Liver (tissue), 9 donors: Measurements from ENCODE around the gene ISM1. TPM values are rescaled to one million over a fixed set of nuclear protein-coding genes. Genes with fewer than 3 reads are reported as not detected.

Experiments
- DNase-seq: peaks from one replicate; pipeline ENCODE4 v3.0.0-alpha.2; 2017; ENCODE audit warnings: low spot score
- H3K27ac ChIP-seq, 2 donors: one replicate each; pipeline ENCODE4 v1.7.0; 2013; ENCODE audit warnings: inconsistent platforms in 2 of 2, low read length in 2 of 2, control low read depth in 1 of 2, low read depth in 1 of 2, mild to moderate bottlenecking in 1 of 2
- H3K27me3 ChIP-seq, 4 donors: one replicate each; pipeline versions ENCODE4 v1.6.1 to v1.7.0; 2013; ENCODE audit warnings: low read length in 3 of 4, inconsistent platforms in 1 of 4, mild to moderate bottlenecking in 1 of 4, moderate library complexity in 1 of 4; ENCODE audit not compliant: control insufficient read depth in 4 of 4, insufficient read depth in 4 of 4
- H3K36me3 ChIP-seq, 4 donors: one replicate each; pipeline versions ENCODE4 v1.6.1 to v1.7.0; 2013; ENCODE audit warnings: low read length in 3 of 4, mild to moderate bottlenecking in 3 of 4, low read depth in 1 of 4, moderate library complexity in 1 of 4; ENCODE audit not compliant: control insufficient read depth in 4 of 4, insufficient read depth in 3 of 4
- H3K4me1 ChIP-seq, 4 donors: one replicate each; pipeline versions ENCODE4 v1.6.1 to v1.7.0; 2013; ENCODE audit warnings: low read length in 3 of 4, mild to moderate bottlenecking in 3 of 4, moderate library complexity in 1 of 4; ENCODE audit not compliant: control insufficient read depth in 4 of 4, insufficient read depth in 4 of 4
- H3K4me3 ChIP-seq, 3 donors: one replicate each; pipeline versions ENCODE4 v1.6.1 to v1.7.0; 2013; ENCODE audit warnings: low read length in 3 of 3, control low read depth in 1 of 3, low read depth in 1 of 3, mild to moderate bottlenecking in 1 of 3
- H3K9ac ChIP-seq, 2 donors: one replicate each; pipeline ENCODE4 v1.7.0; 2013; ENCODE audit warnings: low read length in 2 of 2, mild to moderate bottlenecking in 2 of 2, moderate library complexity in 2 of 2, control low read depth in 1 of 2, low read depth in 1 of 2
- H3K9me3 ChIP-seq, 4 donors: one replicate each; pipeline versions ENCODE4 v1.6.1 to v1.7.0; 2013; ENCODE audit warnings: low read length in 3 of 4; ENCODE audit not compliant: control insufficient read depth in 4 of 4
- EGR1 ChIP-seq, 2 donors: IDR thresholded peaks; 2 replicates each; pipeline ENCODE4 v1.6.1; 2016 to 2018; ENCODE audit warnings: antibody characterized with exemption in 2 of 2, low read depth in 2 of 2
- GABPA ChIP-seq, 2 donors: IDR thresholded peaks in 1 of 2; conservative IDR thresholded peaks in 1 of 2; 2 replicates each; pipeline ENCODE4 v1.6.1; 2016; ENCODE audit warnings: antibody characterized with exemption in 2 of 2, mild to moderate bottlenecking in 1 of 2, moderate library complexity in 1 of 2
- HNF4G ChIP-seq: IDR thresholded peaks from 2 replicates; pipeline ENCODE4 v1.6.1; 2016; ENCODE audit warnings: antibody characterized with exemption
- JUND ChIP-seq, 2 donors: IDR thresholded peaks; 2 replicates each; pipeline ENCODE4 v1.6.1; 2016; ENCODE audit warnings: antibody characterized with exemption in 2 of 2
- NR2F2 ChIP-seq: IDR thresholded peaks from 2 replicates; pipeline ENCODE4 v1.6.1; 2016; ENCODE audit warnings: antibody characterized with exemption
- RAD21 ChIP-seq, 2 donors: IDR thresholded peaks; 2 replicates each; pipeline ENCODE4 v1.6.1; 2016; ENCODE audit warnings: antibody characterized with exemption in 2 of 2, mild to moderate bottlenecking in 2 of 2
- RXRA ChIP-seq, 2 donors: IDR thresholded peaks; 2 replicates each; pipeline ENCODE4 v1.6.1; 2017 to 2018; ENCODE audit warnings: antibody characterized with exemption in 2 of 2, mild to moderate bottlenecking in 1 of 2
- SP1 ChIP-seq: IDR thresholded peaks from 2 replicates; pipeline ENCODE4 v1.6.1; 2018; ENCODE audit warnings: antibody characterized with exemption, mild to moderate bottlenecking
- TAF1 ChIP-seq: conservative IDR thresholded peaks from 2 replicates; pipeline ENCODE4 v1.6.1; 2016; ENCODE audit warnings: antibody characterized with exemption, mild to moderate bottlenecking
- YY1 ChIP-seq: IDR thresholded peaks from 2 replicates; pipeline ENCODE4 v1.6.1; 2016; ENCODE audit warnings: antibody characterized with exemption, mild to moderate bottlenecking
- WGBS: extraction: QIAGEN DNeasy Blood & Tissue Kit; methylation state at CpG from one replicate; pipeline ENCODE4 v1.1.7; 2013; 5-methylcytosine and 5-hydroxymethylcytosine counted together
- polyA plus RNA-seq, 2 donors: library from polyadenylated mRNA; stranded (reverse) in 1 of 2; unstranded in 1 of 2; fragments of 200-250 nt in 1 of 2; fragments of >200 nt in 1 of 2; fragmentation: Nextera tagmentation in 1 of 2; extraction: Ambion mirVana in 1 of 2; gene quantifications; one replicate each; pipeline versions ENCODE4 v1.2.1 to v1.2.3, GENCODE V29; 2013 to 2015
- total RNA-seq, 2 donors: library from RNA; depleted of rRNA; stranded (reverse); fragments of >200 nt; gene quantifications; one replicate each; pipeline ENCODE4 v1.2.3, GENCODE V29; 2014
- TF ChIP-seq, protein P1 (sequence below): fragments of 150-350 bp; IDR thresholded peaks from 2 replicates; pipeline ENCODE4 v1.5.1; 2017; ENCODE audit warnings: improper control_type of control experiment, low read depth, low read length; ENCODE audit not compliant: missing input control
- TF ChIP-seq, protein P2 (sequence below): IDR thresholded peaks from 2 replicates; pipeline ENCODE4 v1.6.1; 2016; ENCODE audit warnings: antibody characterized with exemption
- TF ChIP-seq, protein P3 (sequence below): IDR thresholded peaks from 2 replicates; pipeline ENCODE4 v1.6.1; 2016; ENCODE audit warnings: antibody characterized with exemption
- TF ChIP-seq, protein P4 (sequence below): IDR thresholded peaks from 2 replicates; pipeline ENCODE4 v1.6.1; 2016; ENCODE audit warnings: antibody characterized with exemption, mild to moderate bottlenecking
- donor health status: healthy.
- donor health status: healthy.
- donor health status: healthy.
- donor health status: healthy.
- donor health status: healthy.

ISM1 gene
- total and polyA plus RNA-seq, 4 donors, result 0.82 to 6.4 (median 1.2) TPM; not detected in 1

DNA sequence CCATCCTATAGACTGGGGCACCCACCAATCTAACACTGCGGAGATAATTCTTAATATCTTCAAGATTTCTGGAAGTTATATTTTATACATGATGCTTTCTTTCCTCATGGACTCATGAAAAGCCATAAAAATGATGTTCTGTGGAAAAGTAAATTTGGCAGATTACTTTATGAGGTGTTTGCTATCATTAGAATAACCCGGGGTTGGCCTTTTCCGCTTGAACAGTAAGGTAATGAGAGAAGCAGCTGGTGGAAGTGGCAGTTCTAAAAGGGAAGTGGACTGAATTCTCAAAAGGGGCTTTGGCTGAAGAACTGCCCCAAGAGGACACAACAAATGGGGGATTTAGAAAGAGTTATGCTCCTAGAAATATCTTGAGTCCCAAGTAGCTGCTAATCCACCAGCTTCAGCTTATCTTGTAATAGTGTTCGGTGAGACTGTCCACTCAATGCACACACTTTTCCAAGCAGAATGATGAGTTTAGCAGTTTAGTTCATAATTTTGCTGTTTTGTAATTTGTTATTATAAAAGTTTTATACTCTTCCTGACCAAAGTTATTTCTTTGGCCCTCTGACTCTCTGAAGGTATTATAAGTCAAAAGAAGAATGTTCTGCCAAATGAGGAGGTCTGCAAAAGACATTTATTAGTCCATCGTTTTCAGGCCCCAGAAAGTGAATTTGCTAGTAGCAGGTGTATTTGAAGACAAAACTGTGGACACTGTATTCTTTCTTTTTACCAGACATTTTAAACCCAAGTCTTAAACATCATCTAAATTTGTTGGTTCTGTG is 2.9 kb downstream of the ISM1 start:
- Histone ChIP-seq H3K9me3 (no peaks in the 10 kb centered on the region), H3K4me3 (no peak overlapping the region), H3K27ac (no peak overlapping the region), H3K27me3 (no peaks in the 10 kb centered on the region), H3K9ac (no peak overlapping the region), H3K36me3 (no peaks in the 10 kb centered on the region), H3K4me1 (peaks cover 4 to 26% (median 18%) of the 10 kb centered on the region in 4 donors)
- TF ChIP-seq, protein P1, sequence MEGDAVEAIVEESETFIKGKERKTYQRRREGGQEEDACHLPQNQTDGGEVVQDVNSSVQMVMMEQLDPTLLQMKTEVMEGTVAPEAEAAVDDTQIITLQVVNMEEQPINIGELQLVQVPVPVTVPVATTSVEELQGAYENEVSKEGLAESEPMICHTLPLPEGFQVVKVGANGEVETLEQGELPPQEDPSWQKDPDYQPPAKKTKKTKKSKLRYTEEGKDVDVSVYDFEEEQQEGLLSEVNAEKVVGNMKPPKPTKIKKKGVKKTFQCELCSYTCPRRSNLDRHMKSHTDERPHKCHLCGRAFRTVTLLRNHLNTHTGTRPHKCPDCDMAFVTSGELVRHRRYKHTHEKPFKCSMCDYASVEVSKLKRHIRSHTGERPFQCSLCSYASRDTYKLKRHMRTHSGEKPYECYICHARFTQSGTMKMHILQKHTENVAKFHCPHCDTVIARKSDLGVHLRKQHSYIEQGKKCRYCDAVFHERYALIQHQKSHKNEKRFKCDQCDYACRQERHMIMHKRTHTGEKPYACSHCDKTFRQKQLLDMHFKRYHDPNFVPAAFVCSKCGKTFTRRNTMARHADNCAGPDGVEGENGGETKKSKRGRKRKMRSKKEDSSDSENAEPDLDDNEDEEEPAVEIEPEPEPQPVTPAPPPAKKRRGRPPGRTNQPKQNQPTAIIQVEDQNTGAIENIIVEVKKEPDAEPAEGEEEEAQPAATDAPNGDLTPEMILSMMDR, result no peak
- no peak for TF ChIP-seq HNF4G
- TF ChIP-seq GABPA (IDR thresholded peaks at IDR 0.05 in 1 of 2, conservative IDR thresholded peaks at IDR 0.05 in 1 of 2), result no peak
- TF ChIP-seq, protein P2, sequence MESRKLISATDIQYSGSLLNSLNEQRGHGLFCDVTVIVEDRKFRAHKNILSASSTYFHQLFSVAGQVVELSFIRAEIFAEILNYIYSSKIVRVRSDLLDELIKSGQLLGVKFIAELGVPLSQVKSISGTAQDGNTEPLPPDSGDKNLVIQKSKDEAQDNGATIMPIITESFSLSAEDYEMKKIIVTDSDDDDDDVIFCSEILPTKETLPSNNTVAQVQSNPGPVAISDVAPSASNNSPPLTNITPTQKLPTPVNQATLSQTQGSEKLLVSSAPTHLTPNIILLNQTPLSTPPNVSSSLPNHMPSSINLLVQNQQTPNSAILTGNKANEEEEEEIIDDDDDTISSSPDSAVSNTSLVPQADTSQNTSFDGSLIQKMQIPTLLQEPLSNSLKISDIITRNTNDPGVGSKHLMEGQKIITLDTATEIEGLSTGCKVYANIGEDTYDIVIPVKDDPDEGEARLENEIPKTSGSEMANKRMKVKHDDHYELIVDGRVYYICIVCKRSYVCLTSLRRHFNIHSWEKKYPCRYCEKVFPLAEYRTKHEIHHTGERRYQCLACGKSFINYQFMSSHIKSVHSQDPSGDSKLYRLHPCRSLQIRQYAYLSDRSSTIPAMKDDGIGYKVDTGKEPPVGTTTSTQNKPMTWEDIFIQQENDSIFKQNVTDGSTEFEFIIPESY, result no peak
- no peak for TF ChIP-seq EGR1 (IDR thresholded peaks at IDR 0.05; ENCODE audit: low read depth in 2 of 2)
- TF ChIP-seq SP1, result no peak
- TF ChIP-seq, protein P3, sequence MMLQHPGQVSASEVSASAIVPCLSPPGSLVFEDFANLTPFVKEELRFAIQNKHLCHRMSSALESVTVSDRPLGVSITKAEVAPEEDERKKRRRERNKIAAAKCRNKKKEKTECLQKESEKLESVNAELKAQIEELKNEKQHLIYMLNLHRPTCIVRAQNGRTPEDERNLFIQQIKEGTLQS, result no peak
- no peak for TF ChIP-seq NR2F2
- TF ChIP-seq RXRA (IDR thresholded peaks at IDR 0.05), result no peak
- no peak for DNase-seq
- 78% methylated on average over 5 of the region's 5 CpGs for WGBS

DNA sequence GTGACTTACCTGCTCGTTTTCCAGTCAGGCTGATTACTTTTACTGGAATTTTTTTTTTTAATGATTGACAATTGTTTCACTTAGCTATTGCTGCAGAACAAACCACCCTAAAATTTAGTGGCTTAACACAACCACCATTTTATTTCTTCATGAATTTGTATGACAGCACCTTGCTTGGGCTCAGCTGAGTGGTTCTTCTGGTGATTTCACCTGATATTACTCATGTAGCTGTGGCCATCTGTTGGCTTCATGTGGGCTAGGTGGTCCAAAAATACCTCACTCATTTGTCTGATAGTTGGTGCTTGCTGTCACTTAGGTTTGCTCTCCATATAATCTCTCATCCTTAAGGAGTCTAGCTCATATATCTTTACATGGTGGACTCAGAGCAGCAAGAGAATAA is 5.3 kb downstream of the ISM1 start:
- H3K9ac ChIP-seq, result no peak overlapping the region
- peaks cover 0 to 18% (median 7%) of the 10 kb centered on the region in 4 donors for H3K4me1 ChIP-seq
- H3K27me3 ChIP-seq, result no peaks in the 10 kb centered on the region
- no peak overlapping the region for H3K27ac ChIP-seq
- 74% methylated on average over 1 of the region's 1 CpG for WGBS
- no peak for TF ChIP-seq TAF1
- TF ChIP-seq SP1, result no peak
- no peak for TF ChIP-seq RXRA (IDR thresholded peaks at IDR 0.05)
- TF ChIP-seq, protein P3, result no peak
- TF ChIP-seq EGR1 (IDR thresholded peaks at IDR 0.05; ENCODE audit: low read depth in 2 of 2), result no peak
- no peaks in the 10 kb centered on the region for H3K9me3 ChIP-seq
- H3K36me3 ChIP-seq, result no peaks in the 10 kb centered on the region
- H3K4me3 ChIP-seq, result no peak overlapping the region
- DNase-seq, result no peak

DNA sequence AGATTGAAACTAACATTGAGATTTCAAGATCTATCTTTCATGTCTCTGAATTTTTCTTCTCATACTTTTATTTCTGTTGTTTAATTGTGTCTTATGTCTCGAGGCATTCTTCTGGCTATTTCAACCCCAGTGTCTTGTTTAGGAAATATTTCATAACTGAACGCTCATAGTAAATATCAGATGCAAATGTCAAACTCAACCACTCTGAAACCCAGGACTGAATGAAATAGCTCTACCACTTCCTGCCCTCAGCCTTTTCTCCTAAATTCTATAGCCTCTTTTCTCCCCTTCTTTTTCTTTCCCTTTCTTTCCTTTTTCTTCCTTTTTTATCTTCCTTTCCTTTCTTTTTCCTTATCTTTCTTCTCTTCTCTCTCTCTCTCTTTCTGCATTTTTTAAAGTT is 7.7 kb downstream of the ISM1 start:
- Histone ChIP-seq H3K9me3 (no peaks in the 10 kb centered on the region), H3K4me3 (no peak overlapping the region), H3K4me1 (peaks cover 0 to 3% (median 0%) of the 10 kb centered on the region in 4 donors), H3K36me3 (no peaks in the 10 kb centered on the region), H3K27me3 (no peaks in the 10 kb centered on the region), H3K9ac (no peak overlapping the region), H3K27ac (no peak overlapping the region)
- no peak for DNase-seq
- WGBS, result 89% methylated on average over 2 of the region's 2 CpGs
- TF ChIP-seq RXRA (IDR thresholded peaks at IDR 0.05), result no peak
- no peak for TF ChIP-seq JUND (IDR thresholded peaks at IDR 0.05)
- TF ChIP-seq SP1, result no peak
- TF ChIP-seq HNF4G, result no peak
- TF ChIP-seq, protein P1, result no peak
- TF ChIP-seq, protein P3, result no peak
- TF ChIP-seq, protein P4, sequence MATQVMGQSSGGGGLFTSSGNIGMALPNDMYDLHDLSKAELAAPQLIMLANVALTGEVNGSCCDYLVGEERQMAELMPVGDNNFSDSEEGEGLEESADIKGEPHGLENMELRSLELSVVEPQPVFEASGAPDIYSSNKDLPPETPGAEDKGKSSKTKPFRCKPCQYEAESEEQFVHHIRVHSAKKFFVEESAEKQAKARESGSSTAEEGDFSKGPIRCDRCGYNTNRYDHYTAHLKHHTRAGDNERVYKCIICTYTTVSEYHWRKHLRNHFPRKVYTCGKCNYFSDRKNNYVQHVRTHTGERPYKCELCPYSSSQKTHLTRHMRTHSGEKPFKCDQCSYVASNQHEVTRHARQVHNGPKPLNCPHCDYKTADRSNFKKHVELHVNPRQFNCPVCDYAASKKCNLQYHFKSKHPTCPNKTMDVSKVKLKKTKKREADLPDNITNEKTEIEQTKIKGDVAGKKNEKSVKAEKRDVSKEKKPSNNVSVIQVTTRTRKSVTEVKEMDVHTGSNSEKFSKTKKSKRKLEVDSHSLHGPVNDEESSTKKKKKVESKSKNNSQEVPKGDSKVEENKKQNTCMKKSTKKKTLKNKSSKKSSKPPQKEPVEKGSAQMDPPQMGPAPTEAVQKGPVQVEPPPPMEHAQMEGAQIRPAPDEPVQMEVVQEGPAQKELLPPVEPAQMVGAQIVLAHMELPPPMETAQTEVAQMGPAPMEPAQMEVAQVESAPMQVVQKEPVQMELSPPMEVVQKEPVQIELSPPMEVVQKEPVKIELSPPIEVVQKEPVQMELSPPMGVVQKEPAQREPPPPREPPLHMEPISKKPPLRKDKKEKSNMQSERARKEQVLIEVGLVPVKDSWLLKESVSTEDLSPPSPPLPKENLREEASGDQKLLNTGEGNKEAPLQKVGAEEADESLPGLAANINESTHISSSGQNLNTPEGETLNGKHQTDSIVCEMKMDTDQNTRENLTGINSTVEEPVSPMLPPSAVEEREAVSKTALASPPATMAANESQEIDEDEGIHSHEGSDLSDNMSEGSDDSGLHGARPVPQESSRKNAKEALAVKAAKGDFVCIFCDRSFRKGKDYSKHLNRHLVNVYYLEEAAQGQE, result no peak
- TF ChIP-seq GABPA (IDR thresholded peaks at IDR 0.05 in 1 of 2, conservative IDR thresholded peaks at IDR 0.05 in 1 of 2), result no peak
- no peak for TF ChIP-seq YY1
- no peak for TF ChIP-seq RAD21 (IDR thresholded peaks at IDR 0.05)
- no peak for TF ChIP-seq EGR1 (IDR thresholded peaks at IDR 0.05; ENCODE audit: low read depth in 2 of 2)
